HAP-1 (cell line): ENCODE measurements around the gene SLIT1.

ENCODE experiments used
- DNase-seq, 2 experiments: peaks; one replicate each; pipeline ENCODE4 v3.0.0-alpha.2; 2016 to 2020; ENCODE audit warnings: low spot score in 2 of 2
- H3K27me3 ChIP-seq: fragments of 250-450 bp; sonication (Bioruptor Pico); 2 replicates; pipeline ENCODE4 v1.5.1; 2020; ENCODE audit warnings: low read depth, mild to moderate bottlenecking, moderate library complexity
- H3K36me3 ChIP-seq: fragments of 250-450 bp; sonication (Bioruptor Pico); replicated peaks from 2 replicates; pipeline ENCODE4 v1.5.1; 2020; ENCODE audit warnings: mild to moderate bottlenecking
- H3K4me1 ChIP-seq: fragments of 250-450 bp; sonication (Bioruptor Pico); 2 replicates; pipeline ENCODE4 v1.5.1; 2020; ENCODE audit warnings: mild to moderate bottlenecking
- H3K4me3 ChIP-seq: fragments of 250-450 bp; sonication (Bioruptor Pico); 2 replicates; pipeline ENCODE4 v1.5.1; 2020; ENCODE audit warnings: mild to moderate bottlenecking, moderate library complexity
- H3K9me3 ChIP-seq: fragments of 250-450 bp; sonication (Bioruptor Pico); 2 replicates; pipeline ENCODE4 v1.5.1; 2020; ENCODE audit warnings: mild to moderate bottlenecking, moderate library complexity
- in situ Hi-C: fragments of 300-500 bp; cut with MboI; formaldehyde crosslinking; loops from 3 replicates; pipeline ENCODE4 v1.14.3; 2020; ENCODE audit warnings: low sequenced_read_pairs, inconsistent platforms, mixed read lengths

Gene SLIT1

DNA sequence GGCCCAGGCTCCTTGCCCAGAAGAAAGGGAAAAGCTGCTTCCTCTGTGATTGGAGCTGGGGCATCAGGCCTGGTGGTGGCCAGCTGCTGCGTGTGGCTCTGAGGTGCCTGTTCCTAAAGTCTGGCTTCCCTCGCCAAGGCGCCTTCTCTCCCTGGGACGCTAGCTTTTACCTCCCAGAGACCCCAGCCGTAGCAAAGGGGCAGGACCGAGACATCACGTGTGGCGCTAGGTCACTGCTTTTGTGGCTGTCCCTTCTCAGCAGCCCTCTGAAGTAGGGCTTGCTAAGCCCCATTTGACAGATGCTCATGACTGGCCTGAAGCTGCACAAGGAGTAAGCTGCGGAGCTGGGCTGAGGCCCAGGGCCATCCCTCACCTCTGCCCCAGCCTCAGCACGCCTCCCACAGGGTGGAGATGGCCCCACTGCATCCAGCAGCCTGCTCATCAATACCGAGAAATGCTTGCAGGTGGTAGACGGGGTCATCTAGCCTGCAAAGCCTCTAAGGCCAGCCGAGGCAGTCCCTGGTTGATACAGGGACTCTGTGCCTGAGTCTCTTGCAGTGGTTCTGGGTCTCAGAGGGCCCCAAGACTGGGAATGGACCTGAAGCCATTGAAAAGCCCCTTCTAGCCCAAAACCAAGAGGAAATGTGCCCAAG is 182.5 kb downstream of the SLIT1 start:
- H3K4me1 ChIP-seq: no peaks in the 10 kb centered on the region
- no peak for DNase-seq
- in situ Hi-C loops: no loop called here
- no peaks in the 10 kb centered on the region for H3K9me3 ChIP-seq
- no peaks in the 10 kb centered on the region for H3K36me3 ChIP-seq
- H3K4me3 ChIP-seq: no peak overlapping the region
- no peaks in the 10 kb centered on the region for H3K27me3 ChIP-seq

DNA sequence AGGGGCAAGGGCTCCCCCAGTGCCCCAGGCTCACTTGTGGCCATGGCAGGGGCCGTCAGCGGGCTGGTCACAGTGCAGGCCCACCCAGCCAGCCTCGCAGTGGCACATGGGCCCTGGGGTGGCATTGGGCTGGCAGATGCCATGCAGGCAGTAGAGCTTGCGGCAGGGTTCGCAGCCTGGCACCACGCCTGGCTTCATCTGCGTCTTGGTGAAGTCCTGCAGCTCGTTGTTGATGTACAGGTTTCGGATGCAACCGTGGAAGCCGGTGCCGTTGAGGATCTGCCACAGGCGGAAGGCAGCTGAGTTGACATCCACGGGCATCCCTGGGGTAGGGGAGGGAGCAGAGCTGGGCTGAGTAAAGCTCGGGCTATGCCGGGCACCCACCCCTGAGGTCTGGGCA is 183.1 kb downstream of the SLIT1 start:
- no peak for DNase-seq
- Histone ChIP-seq H3K4me3 (no peak overlapping the region), H3K27me3 (no peaks in the 10 kb centered on the region), H3K4me1 (no peaks in the 10 kb centered on the region), H3K9me3 (no peaks in the 10 kb centered on the region), H3K36me3 (no peaks in the 10 kb centered on the region)
- in situ Hi-C loops: no loop called here

DNA sequence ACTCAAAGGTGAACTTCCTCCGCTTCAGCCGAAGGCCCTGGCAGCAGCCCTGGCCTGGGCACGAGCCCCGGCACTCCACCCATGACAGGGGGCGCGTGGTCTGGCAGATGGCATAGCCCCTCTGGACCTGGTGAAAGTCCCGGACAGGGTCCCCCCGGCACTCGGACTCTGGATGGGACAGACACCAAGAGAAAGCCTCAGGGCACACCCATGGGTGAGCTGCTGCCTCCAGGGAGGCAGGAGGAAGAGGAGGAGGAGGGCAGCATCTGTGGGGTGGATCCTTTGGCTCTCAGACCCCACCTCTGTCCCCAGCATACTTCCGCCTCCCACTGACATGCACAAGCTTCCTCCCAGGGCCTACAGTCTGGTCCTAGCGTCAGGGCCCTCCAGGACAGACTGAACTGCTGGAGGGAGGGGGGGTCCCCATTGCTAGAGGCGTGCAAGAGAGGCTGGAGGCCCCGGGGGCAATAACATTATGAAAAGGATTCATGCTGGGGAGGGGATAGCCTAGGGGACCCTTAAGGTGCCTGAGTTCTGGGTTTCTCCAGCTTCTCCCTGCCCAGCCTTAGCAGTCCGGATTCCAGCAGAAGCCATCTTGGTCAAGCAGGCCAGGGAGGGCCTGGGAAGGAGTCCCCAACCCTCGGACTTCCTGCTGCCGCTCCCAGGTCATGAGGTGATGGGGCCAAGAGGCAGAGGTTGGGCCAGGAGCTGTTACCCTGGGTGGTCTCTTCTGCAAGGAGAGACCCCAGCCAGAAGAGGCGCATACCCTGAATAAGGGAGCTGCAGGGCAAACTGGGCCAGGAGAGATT is 184.4 kb downstream of the SLIT1 start:
- DNase-seq: no peak
- H3K4me1 ChIP-seq: peaks cover under 1% of the 10 kb centered on the region; the same call in 1 of the 2 replicates
- no peaks in the 10 kb centered on the region for H3K9me3 ChIP-seq
- no peaks in the 10 kb centered on the region for H3K27me3 ChIP-seq
- no peak overlapping the region for H3K4me3 ChIP-seq
- H3K36me3 ChIP-seq: no peaks in the 10 kb centered on the region
- in situ Hi-C loops: no loop called here

DNA sequence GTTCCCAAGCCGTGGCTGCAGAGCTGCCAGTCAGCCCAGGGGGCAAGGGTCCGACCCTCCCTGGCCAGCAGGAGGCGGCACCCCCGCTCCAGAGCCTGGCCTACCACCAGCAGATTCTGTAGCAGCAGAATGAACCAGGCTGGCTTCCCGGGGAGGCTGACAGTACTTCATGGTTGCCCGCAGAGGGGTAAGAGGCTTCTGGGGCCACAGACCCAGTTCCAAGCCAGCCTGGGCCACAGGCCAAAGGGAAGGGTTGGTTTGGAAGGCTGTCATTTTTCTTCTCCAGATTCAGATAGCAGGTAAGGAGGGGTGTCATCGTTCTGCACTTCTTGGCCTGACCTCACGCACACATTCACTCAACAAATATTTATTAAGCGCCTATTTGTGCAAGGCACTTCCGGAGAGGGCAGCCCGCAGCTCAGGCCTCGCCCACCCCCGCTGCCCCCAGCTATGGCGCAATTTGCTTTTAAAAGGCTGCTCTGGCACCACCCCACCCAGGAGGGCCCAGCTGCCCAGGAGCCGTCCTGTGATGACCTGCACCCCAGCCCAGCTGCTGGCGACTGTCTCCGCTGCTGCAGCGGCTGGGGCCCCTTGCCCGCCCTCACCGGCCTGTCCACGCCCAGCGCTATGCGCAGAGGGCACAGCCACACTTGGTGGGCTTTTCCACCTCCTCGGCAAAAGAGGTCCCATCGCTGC is 185.1 kb downstream of the SLIT1 start:
- Histone ChIP-seq H3K27me3 (no peaks in the 10 kb centered on the region), H3K4me3 (no peak overlapping the region), H3K36me3 (no peaks in the 10 kb centered on the region), H3K9me3 (no peaks in the 10 kb centered on the region), H3K4me1 (peaks cover 6% of the 10 kb centered on the region)
- in situ Hi-C loops: no loop called here
- DNase-seq: no peak

DNA sequence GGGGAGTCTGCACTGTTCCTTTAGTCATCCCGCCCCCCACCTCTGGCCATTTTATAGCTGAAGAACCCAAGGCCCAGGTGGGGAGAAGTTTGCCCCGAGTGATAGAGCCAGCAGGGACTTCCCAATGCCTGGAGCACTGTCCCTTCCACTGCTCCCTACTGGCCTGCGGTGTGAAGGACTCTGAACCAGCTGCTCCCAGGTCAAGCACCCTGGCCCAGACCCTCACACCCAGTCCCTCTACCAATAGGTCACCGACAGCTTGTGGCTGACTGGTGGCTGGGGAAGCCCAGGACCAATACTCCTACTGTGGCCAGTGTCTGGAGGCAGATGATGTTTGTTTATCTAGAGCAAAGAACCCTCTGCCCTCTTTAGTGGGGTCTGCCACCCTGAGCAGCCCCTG is 185.8 kb downstream of the SLIT1 start:
- H3K36me3 ChIP-seq: no peaks in the 10 kb centered on the region
- no peaks in the 10 kb centered on the region for H3K27me3 ChIP-seq
- H3K4me3 ChIP-seq: no peak overlapping the region
- peaks cover 12% of the 10 kb centered on the region for H3K4me1 ChIP-seq
- H3K9me3 ChIP-seq: no peaks in the 10 kb centered on the region
- DNase-seq: no peak
- in situ Hi-C loops: no loop called here

DNA sequence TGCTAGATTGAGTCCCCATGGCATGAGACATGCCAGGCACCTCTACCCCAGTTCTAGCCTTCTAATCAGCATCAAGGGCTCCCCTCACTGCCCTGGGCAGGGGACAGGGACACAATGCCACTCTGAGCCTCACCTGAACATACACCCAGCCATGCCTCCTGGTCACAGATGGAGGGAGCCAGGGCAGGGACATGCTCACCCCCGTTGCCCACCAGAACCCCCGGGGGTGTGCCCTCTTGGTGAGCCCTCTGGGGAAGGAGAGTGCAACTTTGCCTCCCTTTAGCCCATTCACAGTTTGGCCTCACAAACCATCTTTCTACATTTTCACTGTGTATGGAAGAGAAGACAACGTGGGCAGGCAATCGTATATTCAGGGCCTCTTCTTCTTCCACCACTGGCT is 186.4 kb downstream of the SLIT1 start:
- no peaks in the 10 kb centered on the region for H3K27me3 ChIP-seq
- no peak for DNase-seq
- in situ Hi-C loops: no loop called here
- no peaks in the 10 kb centered on the region for H3K9me3 ChIP-seq
- H3K36me3 ChIP-seq: no peaks in the 10 kb centered on the region
- H3K4me1 ChIP-seq: peaks cover 12% of the 10 kb centered on the region
- H3K4me3 ChIP-seq: no peak overlapping the region

DNA sequence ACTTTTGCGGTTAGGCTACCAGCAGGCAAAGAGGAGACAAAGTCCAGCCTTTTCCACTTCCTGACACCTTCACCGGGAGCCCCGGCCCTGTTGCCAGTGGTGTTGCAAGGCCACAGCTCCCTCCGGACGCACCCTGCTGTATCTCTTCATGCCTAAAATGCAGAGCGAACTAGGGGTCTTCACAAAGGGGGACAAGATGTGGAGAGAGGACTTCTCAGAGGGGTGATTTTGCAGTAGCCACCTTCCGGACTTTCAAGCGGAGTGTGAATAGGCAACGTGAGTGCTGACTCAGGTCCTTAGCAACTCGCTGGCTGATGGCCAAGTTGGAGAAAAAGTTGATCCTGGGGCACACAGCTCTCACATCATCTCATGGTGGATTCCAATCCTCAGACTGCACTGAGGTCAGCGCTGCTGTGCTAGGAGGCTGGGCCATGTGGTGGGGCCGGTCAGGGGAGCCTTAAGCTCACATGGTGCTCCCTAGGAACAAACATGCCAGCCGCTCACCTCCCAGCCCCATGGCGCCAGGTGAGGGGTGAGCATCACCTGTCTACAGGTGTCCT is 187.3 kb downstream of the SLIT1 start:
- peaks cover 12% of the 10 kb centered on the region for H3K4me1 ChIP-seq
- no peak overlapping the region for H3K4me3 ChIP-seq
- DNase-seq: no peak
- in situ Hi-C loops: no loop called here
- no peaks in the 10 kb centered on the region for H3K27me3 ChIP-seq
- H3K9me3 ChIP-seq: no peaks in the 10 kb centered on the region
- H3K36me3 ChIP-seq: no peaks in the 10 kb centered on the region

DNA sequence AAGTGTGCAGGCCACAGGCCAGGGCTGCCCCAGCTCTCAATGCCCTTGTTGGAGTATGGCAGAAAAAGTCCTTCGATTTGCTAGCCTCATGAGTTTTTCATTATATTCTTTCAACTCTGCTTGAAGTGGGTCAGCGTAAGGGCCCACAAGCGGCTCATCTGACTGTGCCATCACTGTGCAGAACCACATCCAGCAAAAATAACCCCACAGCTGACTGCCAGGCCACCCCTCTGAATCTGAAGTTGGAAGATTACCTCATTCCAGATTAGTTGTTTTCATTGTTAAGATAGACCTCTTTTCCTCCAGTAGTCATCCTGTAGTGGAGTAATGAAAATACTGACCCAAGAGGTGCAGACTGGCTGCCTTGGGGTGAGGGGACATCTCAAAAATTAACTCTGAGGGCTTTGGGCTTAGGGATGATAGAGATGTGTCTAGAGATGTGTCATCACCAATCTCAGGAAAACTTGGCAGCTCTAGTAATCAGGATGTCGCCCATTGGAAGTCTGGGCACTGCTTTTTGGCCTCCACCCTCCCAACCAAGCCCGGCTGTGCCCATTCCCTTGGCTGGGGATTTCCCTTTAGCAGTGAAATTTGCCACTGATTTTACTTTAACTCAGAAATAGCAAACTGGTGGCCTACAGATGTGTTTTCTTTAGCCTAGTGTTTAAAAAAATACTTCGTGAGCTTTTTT is 189.3 kb downstream of the SLIT1 start:
- in situ Hi-C loops: no loop called here
- no peak overlapping the region for H3K4me3 ChIP-seq
- no peaks in the 10 kb centered on the region for H3K9me3 ChIP-seq
- DNase-seq: no peak
- H3K27me3 ChIP-seq: no peaks in the 10 kb centered on the region
- H3K36me3 ChIP-seq: no peaks in the 10 kb centered on the region
- peaks cover 12% of the 10 kb centered on the region for H3K4me1 ChIP-seq

DNA sequence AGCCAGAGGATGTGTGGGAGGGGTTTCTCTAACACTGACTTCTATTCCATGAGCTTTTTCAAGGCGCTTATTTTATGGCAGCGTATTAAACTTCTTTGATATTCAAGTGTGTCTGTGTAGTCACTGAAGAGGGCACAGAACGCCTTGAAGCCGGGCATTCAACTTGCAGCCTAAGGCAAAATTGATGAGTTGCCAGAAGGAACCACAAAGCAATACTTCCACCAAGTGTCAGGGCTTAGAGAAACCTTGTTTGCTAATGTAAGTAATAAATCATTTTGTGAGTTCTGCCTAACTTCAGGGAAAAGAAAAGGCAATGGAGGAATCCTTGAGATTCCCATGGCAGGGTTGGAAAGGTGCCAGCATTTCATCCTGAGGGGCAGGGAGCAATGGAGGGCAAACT is 189.9 kb downstream of the SLIT1 start:
- no peaks in the 10 kb centered on the region for H3K27me3 ChIP-seq
- no peaks in the 10 kb centered on the region for H3K9me3 ChIP-seq
- H3K4me1 ChIP-seq: peaks cover 12% of the 10 kb centered on the region
- no peak overlapping the region for H3K4me3 ChIP-seq
- peak; percentile 85 to 92 for DNase-seq
- no peaks in the 10 kb centered on the region for H3K36me3 ChIP-seq
- in situ Hi-C loops: no loop called here

DNA sequence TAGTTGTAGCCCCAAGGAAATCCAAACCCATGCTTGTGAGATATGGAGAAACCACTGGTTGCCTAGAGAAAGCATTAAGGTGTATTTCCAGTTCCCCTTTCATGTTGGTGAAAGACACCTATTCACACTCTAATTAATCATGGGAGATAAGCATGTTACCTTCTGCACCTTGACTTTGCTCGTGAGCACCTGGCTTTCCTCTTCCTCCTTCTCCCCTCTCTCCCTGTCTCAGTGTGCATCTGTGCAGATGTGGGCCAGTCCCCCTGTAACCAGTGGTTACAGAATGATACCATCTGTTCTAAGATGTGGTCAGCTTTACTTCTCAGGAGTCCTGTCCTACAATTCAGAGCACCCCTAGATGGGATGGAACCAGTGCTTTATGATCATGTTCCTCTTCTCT is 193.0 kb downstream of the SLIT1 start:
- H3K9me3 ChIP-seq: no peaks in the 10 kb centered on the region

DNA sequence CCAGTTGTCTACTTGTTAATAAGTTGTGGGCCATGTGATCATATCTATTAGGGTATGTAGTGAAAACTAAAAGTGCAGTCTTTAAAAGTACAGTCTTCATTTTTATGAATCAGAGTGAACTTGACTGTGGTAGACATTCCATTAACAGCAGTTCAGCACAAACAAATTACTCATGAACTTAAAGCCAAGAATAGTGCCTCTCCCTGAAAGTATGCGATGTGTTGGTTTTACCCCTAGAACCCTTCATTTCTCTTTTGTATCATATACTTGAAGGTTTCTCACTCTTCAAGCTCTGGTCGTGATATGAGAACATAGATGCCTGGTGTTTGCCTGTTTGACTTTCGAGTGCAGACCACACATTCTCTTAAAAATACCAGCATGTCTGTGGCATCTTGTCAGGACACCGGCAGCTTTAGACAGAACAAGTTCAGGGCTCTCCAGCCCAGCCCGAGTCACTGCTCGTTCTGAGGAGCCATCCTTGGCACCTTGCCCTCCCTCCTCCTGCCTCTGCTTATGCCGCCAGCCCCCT is 194.4 kb downstream of the SLIT1 start:
- H3K4me3 ChIP-seq: no peak overlapping the region
- in situ Hi-C loops: no loop called here
- DNase-seq: no peak

More for the DNA sequence above, 193.0 kb downstream of the SLIT1 start:
- Histone ChIP-seq H3K4me1 (peaks cover 12% of the 10 kb centered on the region), H3K27me3 (no peaks in the 10 kb centered on the region), H3K36me3 (no peaks in the 10 kb centered on the region), H3K4me3 (no peak overlapping the region)
- in situ Hi-C loops: no loop called here
- DNase-seq: no peak

DNA sequence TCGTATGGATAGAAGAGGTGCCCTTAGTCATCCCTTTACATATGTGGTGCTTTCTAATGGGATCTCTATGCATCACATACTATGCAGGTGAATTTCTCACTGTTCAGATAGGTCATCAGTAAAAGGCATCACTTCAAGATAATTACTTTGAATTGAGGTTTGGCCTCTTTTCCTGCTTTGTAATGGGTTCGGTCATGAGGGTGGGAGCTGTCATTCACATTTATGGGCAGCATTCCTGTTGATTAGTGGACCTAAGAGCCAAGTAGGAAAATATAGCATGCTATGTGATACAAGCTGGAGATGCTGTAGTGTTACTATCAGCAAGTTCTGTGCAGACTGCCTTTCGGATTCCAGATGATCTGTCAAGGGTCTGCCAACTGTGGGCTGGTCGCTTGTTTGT is 197.3 kb downstream of the SLIT1 start:
- no peak for DNase-seq
- no peaks in the 10 kb centered on the region for H3K36me3 ChIP-seq
- H3K9me3 ChIP-seq: no peaks in the 10 kb centered on the region
- no peaks in the 10 kb centered on the region for H3K27me3 ChIP-seq
- no peak overlapping the region for H3K4me3 ChIP-seq
- in situ Hi-C loops: no loop called here
- peaks cover 8% of the 10 kb centered on the region for H3K4me1 ChIP-seq

More for the DNA sequence above, 194.4 kb downstream of the SLIT1 start:
- no peaks in the 10 kb centered on the region for H3K36me3 ChIP-seq
- peaks cover 17% of the 10 kb centered on the region for H3K4me1 ChIP-seq
- no peaks in the 10 kb centered on the region for H3K27me3 ChIP-seq
- H3K9me3 ChIP-seq: no peaks in the 10 kb centered on the region

DNA sequence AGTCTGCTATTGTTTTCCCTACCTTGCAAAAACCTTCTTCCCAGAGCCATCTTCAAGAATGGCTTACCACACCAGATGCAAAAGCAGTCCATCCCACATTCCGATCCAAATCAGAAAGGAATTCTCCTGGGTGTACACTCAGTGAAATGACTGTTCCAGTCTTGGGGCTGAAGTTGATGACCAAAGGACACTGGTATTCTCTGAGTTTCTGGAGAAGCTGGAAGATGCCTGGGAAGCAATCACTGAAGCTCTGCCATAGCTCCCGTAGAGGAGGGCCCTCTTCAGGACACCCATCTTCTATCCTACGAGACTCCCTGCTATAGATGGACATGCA is 197.9 kb downstream of the SLIT1 start:
- Histone ChIP-seq H3K27me3 (no peaks in the 10 kb centered on the region), H3K4me3 (no peak overlapping the region), H3K9me3 (no peaks in the 10 kb centered on the region), H3K36me3 (no peaks in the 10 kb centered on the region), H3K4me1 (peaks cover 8% of the 10 kb centered on the region)
- no peak for DNase-seq
- in situ Hi-C loops: no loop called here
